NCI-H524 (cell line): ENCODE measurements around the gene PRMT7.

Experiments
- DNase-seq, 2 experiments: peaks; one replicate each; lab custom pipeline; 2025; lab: John Stamatoyannopoulos, UW

Gene PRMT7

DNA sequence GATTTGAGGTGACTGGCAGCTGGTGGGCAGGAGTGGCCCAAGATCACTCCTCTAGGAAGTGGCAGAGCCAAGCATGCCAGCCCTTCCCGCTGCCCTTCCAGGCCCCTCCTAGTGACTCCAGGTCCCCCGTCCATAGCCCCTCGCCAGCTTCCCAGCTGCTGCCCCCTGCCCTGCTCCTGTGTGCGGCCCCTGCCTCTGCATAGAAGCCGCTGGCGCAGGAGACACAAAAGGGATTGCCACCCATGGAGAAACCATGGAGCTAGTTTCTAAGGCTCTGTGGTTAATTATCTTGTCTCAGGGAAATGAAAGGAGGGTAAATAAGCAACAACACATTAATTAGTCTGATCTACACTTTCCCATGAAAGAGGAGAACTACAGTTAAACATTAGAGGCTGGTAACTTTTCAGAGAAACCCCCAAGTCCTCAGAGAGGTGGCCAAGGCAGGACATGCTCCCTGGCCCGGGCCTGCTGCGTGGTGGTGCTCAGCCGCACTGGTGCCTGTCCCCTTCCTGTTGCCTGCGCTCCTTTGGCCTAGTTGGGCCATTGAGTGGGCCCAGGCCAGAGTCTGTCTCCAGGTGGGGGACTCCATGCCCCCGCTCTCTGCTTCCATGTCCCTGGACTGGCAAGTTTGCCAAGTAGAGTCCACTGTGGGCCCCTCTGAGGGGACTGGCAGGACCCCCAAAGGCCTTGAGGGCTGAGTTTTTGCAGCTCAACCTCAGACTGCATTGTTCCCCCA is 65.2 kb downstream of the PRMT7 start:
- DNase-seq = no peak

DNA sequence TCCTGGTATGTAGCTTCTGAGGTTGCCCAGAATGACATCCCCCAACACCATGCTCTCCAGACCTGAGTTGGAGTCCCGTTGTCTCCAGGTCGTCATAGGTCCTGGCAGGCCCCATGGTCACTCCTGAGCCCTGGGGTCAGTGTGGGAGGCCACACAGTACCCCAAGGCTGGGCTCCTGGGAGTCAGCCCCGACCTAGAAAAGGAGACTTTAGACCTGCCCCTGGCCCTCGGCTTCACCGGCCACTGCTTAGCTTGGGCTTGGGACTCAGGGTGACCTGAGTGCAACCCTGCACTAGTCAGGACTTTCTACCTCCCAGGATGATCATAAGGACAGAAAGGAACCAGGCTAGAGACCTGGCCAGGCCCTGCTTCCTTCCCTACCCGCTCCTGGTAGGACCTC is 65.8 kb downstream of the PRMT7 start:
- no peak for DNase-seq

DNA sequence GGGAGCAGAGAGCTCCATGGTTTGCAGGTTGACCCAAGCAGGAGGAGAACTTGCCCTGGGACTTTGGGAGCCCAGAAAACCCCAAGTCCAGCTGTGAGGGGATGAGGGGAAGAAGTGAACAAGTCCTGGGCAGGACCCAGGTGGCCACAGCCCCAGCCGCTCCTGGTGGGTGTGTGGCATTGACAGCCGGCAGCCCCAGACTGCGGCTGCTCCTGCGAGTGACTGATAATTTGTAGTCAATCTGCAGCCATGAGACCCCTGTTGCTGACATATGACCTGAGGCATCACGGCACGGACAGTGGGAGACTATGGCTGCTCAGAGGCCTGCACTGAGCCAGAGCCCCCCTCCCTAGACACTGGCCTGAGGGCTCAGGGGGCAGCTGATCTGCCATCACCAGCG is 66.4 kb downstream of the PRMT7 start:
- DNase-seq = no peak

DNA sequence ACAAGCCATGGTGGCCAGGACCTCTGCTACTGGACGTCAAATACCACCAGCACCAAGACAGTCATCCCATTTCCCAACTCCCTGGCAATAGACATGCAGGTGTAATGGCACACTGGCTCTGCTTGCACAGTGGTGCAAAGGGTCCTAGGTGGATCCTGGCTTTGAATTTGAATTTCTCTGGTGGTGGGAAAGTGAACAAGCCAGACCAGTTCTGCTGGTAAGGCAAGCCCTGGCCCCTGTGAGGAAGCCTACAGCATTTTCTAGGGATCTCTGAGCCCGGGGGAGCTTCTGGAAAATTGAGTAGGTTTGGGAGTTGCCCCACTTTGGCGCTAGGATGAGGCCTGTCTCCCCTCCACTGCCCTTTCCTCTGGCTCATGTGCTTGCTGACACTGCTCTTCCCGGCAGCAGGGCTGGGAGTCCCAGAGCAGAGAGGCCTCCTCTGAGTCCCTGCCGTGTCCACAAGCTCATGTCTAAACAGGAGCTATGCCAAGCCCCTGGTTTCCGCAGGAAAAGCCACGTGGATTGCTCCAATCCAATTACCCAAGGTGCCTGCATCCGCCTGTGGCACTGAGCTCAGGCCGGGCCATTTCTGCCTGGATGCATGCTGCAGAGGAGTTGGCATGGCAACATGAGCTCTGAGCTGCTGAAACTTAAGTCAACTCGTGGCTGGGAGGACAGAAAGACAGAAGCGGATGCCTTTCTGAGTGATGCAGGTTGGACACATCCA is 67.0 kb downstream of the PRMT7 start:
- no peak for DNase-seq

DNA sequence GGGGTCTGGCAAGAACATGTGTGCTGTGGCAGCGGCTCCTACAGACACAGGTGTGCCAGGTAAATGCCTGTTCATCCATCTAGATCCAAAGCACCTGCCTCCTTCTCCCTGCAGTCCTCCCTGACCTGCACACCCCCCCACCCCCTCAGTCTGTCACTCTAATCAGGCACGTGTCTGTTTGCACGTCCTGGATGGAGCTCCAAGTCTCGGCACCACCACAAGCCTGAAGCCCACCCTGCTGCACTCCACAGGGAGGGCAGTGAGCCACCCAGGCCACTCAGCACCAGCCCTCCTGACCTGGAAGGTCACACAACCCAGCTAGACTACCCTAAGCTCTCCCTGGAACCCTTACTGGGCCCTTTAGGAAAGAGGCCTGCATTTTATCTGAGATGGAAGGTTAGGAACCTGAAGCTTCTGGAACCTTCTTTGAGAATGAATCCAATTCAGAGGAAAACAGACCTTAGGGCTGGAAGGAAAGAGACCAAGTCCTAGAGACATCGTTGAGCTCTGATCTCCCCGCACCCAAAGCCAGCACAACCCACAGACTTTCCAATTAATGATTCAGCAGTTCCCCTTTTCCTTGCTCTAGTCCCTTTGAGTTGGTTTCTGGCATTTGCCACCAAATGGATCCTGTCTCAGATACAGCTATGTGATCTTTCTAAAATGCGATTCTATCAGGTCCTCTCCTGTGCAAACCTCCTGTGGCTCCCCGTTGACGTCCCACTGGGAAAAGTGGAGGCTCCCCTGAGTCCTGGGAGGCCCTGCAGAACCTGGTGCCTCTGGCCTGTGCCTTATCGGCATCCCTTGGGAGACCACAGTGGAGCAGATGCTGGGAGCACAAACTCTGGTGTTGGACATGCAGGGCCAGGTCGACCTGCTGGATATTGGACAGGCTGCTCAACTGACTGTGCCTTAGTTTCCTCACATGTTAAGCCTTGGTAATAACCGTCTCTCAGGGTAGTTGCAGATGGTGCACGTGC is 67.9 kb downstream of the PRMT7 start:
- DNase-seq = no peak

DNA sequence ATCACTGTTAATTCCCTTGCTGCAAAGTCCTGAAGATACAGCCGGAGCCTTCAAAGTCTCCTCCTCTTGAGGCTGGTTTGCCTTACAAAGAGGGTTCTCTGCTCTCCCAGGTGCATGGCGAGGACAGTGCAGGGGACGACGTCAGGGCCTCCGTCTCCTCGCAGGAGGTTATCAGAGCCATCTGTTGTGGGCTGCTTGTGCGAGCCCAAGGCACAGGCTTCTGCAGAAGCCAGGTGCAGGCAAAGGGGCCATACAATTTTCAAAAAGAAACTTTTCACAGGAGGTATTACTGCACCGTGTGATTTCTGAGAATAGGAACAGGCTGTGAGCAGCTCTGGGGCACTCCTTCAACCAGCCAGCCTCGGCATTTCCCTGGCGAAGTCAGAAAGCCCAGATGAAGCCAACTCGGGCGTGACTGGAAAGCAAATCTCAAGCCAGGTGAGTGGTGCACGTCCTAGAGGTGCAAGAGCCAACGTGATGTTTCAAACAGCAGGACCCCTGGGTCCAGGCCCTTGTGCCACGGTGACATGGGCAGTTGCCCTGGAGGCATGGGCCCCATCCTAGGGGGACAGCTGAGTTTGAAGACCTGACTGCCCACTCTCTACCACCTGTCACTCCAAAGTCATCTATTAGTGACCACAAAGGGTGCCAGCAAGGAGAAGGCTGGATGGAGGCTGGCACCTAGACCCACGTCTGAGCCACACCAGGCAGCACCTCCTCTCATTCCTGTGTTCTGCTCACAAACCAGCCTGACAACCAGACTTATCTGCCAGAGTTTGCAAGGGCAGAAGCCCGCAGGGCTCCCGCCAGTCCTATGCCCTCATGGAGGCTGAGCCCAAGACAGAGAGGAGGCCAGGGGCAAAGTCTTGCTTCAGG is 68.9 kb downstream of the PRMT7 start:
- no peak for DNase-seq

DNA sequence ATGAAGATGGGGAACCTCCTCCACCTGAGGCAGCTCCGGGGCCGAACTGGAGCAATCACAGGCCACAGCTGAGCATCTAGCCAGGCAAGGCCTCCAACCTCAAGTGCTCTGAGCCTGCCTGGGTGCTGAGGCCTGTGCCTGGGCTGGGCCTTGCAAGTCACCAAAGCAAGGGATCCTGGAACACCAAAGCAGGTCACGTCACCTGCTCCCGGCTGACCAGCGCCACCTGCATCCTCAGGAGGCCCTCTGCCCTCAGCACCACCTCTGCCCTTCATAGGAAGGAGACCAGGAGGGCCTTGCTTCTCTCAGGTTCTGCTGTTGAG is 69.5 kb downstream of the PRMT7 start:
- DNase-seq = no peak

DNA sequence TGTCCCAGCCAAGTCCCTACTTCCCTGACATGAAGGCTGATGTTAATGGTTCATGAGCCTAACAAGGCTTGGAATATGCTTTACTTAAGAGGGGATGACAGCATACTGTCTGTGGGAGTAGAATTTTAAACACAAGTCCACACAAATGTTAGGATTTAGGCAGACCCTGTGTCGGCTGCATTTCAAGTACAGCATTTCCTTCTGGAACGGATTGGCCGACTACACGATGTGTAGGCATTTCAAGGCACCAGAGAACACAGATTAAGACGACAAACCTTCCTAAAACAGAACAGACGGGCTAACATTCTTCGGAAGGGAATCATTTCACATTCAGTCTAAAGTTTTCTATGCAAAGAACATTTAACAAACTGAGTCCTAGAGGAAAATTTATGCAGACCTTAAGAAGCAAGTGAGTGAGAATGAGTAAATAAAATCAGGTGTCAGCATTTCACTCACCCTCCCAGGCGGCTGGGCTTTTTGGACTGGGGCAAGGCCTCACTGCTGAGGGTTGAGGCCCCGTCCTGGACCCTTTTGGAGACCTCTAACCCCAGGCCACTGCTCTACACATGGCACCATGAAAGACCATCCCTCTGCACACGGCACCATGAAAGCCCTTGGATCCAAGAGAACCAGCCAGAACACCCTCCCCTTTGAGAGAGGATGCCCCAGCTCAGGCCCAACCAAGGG is 70.0 kb downstream of the PRMT7 start:
- DNase-seq = no peak

DNA sequence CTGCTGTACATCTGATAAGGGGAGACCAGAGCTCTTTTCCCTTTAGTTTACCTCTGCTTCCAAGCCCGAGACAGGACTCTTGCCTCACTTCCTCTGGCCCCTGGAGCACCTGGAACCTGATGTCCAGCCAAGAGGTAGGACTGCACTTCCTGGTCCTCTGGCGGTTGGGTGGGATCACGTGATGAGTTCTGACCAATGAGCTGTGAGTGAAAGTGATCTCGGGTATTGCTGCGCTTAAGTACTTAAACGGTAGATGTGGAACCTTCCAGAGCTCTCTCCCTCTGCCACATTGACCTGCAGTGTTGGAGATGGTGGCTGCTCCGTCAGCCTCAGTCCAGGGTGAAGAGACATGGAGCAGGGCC is 70.5 kb downstream of the PRMT7 start:
- DNase-seq = no peak

DNA sequence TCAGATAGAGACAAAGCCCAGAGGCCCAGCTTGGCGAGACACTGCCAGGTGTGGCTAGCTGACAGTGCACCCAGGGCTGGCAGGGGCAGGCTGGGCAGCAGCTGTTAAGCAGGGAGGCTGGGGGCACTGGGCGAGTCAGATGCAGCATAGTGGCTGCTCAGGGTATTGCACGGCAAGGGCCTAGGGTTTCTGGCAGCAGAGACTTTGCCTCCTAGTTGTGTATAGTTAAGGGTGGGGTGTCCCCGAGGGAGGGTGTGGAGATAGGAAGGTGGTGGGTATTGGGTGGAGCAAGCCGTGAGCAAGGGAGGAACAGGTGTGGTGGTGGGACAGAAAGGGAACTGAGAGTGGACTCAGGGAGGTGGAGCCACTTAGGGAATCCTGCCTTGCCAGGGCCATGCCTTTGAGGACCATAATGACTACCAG is 71.5 kb downstream of the PRMT7 start:
- DNase-seq = no peak

DNA sequence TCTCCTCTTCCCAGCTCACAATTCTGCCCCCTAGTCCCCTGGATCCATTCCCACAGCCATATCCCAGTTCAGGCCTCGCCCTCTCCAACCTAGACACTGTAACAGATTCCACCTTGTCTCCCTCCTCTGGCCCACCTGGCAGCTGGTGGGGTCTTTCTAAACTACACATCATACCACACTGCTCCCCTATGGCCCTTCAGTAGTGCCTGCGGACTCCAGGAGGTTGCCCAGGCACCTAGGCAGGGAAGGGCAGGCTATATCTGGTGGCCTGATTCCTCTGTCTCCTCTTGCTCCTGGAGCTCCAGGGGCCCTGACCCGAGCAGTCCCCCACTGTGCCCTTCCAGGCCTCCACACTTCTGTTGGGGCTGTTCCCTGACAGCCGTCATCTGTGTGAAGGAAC is 73.0 kb downstream of the PRMT7 start:
- DNase-seq = no peak

DNA sequence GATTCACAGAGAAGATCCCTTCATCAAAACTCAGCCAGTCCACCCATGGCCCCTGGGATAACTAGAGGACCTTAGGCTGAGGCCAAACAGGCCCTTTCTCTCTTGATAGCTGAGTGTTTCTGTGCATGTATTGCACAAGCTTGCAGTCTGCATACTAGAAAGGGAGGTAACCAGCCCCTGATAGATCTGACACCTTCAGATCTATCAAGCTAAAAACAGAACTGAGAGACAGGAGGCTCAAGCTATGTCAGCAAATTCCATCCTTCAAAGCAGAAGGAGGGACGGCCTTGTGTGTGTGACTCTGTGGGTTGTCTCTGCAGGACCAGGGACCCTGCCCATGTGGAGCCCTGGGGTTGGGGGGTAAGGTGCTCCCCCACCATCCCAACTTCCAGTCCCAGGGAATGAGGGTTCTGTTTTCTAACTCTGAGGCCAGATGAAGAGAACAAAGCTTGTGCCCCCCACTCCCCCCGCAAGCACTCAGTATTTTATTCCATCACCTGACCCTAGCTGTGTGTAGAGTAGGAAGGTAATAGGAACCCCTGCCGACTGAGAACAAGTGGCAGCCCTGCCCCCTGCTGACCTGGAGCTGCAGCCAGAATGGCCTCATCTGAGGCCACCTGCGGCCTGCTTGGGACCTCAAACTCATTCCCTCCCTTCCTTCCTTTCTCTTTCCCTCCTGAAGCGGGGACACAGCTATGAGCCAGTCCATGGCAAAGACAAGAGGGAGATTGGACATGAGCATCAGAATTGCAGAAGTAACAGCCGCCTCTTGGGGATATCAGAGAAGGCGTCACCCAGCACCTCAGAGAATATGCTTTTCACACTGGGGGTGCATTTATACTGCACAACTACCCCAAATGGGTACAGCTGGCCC is 73.7 kb downstream of the PRMT7 start:
- DNase-seq = no peak

DNA sequence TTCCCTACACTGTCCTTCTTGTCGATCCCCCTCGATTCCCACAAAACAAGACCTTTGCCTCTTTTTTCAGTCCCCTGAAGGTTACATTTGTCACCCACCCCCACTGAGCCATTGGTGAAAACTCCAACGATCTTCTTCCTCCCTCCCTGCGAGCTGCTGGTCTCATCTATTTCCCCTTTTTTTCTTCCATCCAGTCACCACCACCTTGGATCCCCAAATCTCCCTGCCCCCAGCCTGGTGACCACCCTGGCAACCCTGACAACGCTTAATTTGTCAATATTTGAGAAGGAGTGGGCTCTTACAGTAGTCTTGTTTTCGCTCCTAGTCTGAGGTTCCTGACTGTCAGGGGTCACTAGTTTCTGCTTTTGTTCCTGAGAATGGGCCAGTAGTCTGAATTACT is 74.6 kb downstream of the PRMT7 start:
- DNase-seq = no peak

DNA sequence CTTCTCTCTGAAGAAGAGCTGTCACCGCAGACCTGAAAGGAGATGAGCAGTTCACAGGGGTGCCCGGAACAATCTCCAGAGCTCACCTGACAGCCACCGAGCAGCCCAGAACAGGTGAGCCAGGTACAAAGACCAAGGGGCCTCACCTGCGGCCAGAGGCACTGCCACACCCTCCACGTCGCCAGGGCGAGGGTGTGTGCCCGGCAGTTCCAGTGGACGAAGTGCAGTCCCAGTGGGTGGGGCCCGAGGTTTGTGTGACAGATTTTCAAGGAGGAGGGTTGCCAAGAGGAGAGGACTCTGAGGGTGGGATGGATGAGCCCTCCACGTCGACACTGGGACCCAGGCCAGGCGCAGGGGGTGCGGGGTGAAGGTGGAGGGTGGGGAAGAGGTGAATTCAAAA is 75.8 kb downstream of the PRMT7 start:
- no peak for DNase-seq

DNA sequence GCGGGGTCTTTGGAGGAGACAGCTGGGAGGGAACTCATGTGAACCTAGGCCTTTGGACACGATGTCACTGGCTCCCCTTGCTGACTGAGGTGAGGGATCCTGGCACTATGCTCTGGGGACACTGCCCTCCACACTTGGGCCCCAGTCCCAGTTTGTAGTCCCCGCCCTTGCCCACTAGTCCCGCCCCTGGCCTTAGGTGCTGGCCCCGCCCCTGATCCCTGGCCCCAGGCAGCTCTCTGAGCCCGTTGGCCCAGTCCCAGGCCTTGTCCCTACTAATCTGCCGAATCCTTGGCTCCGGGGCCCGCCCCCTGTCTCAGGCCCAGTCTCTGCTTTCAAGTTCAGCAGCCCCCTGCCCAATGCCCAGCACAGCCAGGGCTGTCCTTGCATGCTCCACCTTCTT is 76.5 kb downstream of the PRMT7 start:
- DNase-seq = no peak

DNA sequence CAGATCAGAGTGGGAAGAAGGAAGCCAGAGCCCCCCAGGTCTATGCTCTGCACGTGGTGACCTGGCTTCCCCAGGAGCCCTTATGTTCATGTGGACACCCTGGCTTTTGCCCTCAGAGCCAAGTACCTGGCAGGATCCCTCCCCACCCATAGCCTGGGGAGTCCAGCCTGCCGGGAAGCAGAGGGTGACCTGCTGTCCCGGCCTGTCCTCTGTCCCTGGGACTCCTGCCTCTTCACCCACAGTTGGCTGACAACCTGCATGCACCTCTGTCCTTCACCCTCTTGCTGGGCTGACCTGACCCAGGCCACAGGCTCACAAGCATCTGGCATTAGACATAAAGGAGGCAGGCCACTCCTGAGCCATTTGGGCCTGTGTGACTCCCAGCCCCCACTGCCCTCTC is 77.3 kb downstream of the PRMT7 start:
- no peak for DNase-seq

DNA sequence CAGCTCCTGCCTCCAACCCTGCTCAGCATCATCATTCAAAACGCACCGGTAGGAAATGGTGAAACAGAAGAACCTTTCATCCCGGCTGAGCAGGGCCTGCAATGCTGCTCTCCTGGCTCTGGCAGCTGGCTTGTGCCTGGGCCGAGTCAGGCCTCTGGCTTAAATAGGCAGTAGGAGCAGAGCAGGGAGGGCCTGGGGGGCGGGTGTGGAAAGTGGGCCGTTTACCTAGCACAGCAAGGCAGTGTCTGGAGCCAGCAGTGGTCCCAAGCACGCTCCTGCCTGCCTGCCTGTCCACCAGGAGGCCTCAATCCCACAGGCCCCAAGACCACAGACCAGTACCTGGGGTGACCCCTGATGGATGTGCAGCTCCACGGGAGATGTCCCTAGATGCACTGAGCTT is 78.2 kb downstream of the PRMT7 start:
- no peak for DNase-seq

DNA sequence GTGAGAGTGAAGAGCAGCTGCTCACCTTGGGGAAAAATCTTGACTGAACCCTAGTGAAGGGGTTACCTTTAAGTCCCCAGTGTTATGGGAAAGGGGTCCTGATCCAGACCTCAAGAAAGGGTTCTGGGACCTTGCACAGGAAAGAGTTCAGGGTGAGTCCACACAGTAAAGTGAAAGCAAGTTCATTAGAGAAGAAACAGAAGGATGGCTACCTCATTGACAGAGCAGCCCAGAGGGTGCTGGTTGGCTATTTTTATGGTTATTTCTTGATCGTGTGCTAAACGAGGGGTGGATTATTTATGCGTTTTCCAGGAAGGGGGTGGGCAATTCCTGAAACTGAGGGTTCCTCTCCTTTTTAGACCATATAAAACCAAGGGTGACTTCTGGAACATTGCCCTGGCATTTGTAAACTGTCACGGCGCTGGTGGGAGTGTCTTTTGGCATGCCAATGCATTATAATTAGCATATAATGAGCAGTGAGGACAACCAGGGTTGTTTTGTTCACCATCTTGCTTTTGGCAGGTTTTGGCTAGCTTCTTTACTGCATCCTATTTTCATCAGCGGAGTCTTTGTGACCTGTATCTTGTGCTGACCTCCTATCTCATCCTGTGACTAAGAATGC is 79.0 kb downstream of the PRMT7 start:
- DNase-seq = no peak

DNA sequence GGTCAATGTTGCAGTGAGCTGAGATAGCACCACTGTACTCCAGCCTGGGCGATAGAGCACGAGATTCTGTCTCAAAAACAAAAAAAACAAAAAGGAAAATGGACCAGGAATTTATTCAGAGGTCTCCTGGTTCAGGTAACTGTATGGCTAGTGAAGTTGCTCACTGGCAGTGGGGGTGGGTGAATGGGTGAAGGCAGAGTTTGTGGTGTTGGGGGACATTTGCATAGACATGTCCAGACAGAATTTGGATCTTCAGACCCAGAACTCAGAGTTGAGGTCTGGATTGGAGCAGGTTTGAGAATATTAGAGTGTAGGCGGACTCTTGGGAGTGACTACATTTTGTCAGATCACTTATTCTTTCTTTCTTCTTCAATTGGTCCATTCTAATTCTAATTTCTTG is 82.5 kb downstream of the PRMT7 start:
- no peak for DNase-seq
